ACHN (cell line): ENCODE measurements around the gene MS4A1.
"Not testable (repeated sequence)": the region's sequence is repeated elsewhere in the genome, so short reads cannot be mapped to it uniquely, and the experiment has no call there.

Source experiments
- DNase-seq: peaks from one replicate; pipeline ENCODE4 v3.0.0-alpha.2; 2015
- in situ Hi-C: cut with HindIII; loops from 2 replicates; pipeline ENCODE4 v1.10.0; 2017; ENCODE audit warnings: low sequenced_read_pairs, low pct_ligation_motif_present, low pct_unique_long_range_greater_than_20kb

Gene MS4A1

GRCh38 chr11:60498853-60499252, 43.2 kb downstream of the MS4A1 start:
- DNase-seq: no peak
- in situ Hi-C loops: no loop called here

- in situ Hi-C loops: no loop called here
- no peak for DNase-seq
Observed at GRCh38 chr11:60500276-60500910, 44.7 kb downstream of the MS4A1 start.

- DNase-seq: no peak
- in situ Hi-C loops: no loop called here
Observed at GRCh38 chr11:60502221-60502775, 46.7 kb downstream of the MS4A1 start.

- no peak for DNase-seq
- in situ Hi-C loops: no loop called here
Observed at GRCh38 chr11:60504219-60504905, 48.7 kb downstream of the MS4A1 start.

- in situ Hi-C loops, DNase-seq: not testable (repeated sequence)
Observed at GRCh38 chr11:60509609-60510008, 54.0 kb downstream of the MS4A1 start.

- in situ Hi-C loops, DNase-seq: not testable (repeated sequence)
Observed at GRCh38 chr11:60510209-60510608, 54.6 kb downstream of the MS4A1 start.

GRCh38 chr11:60511393-60511792, 55.7 kb downstream of the MS4A1 start:
- DNase-seq: no peak
- in situ Hi-C loops: no loop called here

- no peak for DNase-seq
- in situ Hi-C loops: no loop called here
Observed at GRCh38 chr11:60512651-60513225, 57.1 kb downstream of the MS4A1 start.

GRCh38 chr11:60513496-60514460, 58.1 kb downstream of the MS4A1 start:
- in situ Hi-C loops: no loop called here

GRCh38 chr11:60515144-60515855, 59.7 kb downstream of the MS4A1 start, which contains the start of gene MS4A13:
TSS of gene MS4A13 (plus strand) at chr11:60515392. CDS start at chr11:60518084, 2,692 bp downstream.
- DNase-seq: no peak
- in situ Hi-C loops: no loop called here

More at GRCh38 chr11:60513496-60514460, 58.1 kb downstream of the MS4A1 start:
- DNase-seq: no peak
